Gastrocnemius medialis (tissue), 4 donors: Measurements from ENCODE around the gene PAPPA2.

Experiments used
- CTCF ChIP-seq, 5 experiments: fragments of 450-650 bp in 3 of 5; fragments of 200-600 bp in 2 of 5; sonication (generic) in 2 of 5; IDR thresholded peaks in 4 of 5; conservative IDR thresholded peaks in 1 of 5; 1 replicate in 4 of 5; 2 replicates in 1 of 5; pipeline ENCODE4 v1.5.1; 2016 to 2019; ENCODE audit warnings: antibody characterized with exemption in 5 of 5, mild to moderate bottlenecking in 3 of 5, moderate library complexity in 3 of 5
- POLR2A ChIP-seq, 2 donors: fragments of 450-650 bp; IDR thresholded peaks; one replicate each; pipeline ENCODE4 v1.6.1; 2017; ENCODE audit warnings: antibody characterized with exemption in 2 of 2, mild to moderate bottlenecking in 2 of 2, moderate library complexity in 2 of 2

- TF ChIP-seq POLR2A (IDR thresholded peaks at IDR 0.05) (no peak), CTCF (IDR thresholded peaks at IDR 0.05 in 4 of 5, conservative IDR thresholded peaks at IDR 0.05 in 1 of 5) (peak; percentile 60 to 80 (median 76))
Measured at GRCh38 chr1:176880955-176881595, 418.1 kb downstream of the PAPPA2 start.
